ENCODE results near the gene LYRM1.

The LYRM1 gene

GRCh38 chr16:20957153-20957552, 56.6 kb downstream of the LYRM1 start:
- Histone ChIP-seq H3K27me3 (ENCODE audit: insufficient read depth, low read length, poor library complexity, severe bottlenecking) (no peaks in the 10 kb centered on the region), H2AFZ (ENCODE audit: low read length) (no peak overlapping the region), H3K9me3 (ENCODE audit: insufficient read depth, low read depth, low read length) (no peaks in the 10 kb centered on the region), H3K9me2 (replicated peaks; ENCODE audit: low read depth, low read length) (no peaks in the 10 kb centered on the region), H3F3A (ENCODE audit: low read depth) (no peaks in the 10 kb centered on the region), H3K36me3 (ENCODE audit: insufficient read depth, low read length) (no peaks in the 10 kb centered on the region), H4K20me1 (ENCODE audit: insufficient read depth, low read length, poor library complexity, severe bottlenecking) (no peaks in the 10 kb centered on the region), H3K4me3 (ENCODE audit: low read length, poor library complexity, severe bottlenecking) (no peak overlapping the region), H3K79me2 (ENCODE audit: insufficient read depth, low read length) (no peaks in the 10 kb centered on the region), H3K9ac (ENCODE audit: low read depth, low read length, poor library complexity, severe bottlenecking) (no peak overlapping the region), H3K4me2 (ENCODE audit: low read depth, low read length, poor library complexity, severe bottlenecking) (no peak overlapping the region), H3K4me1 (ENCODE audit: insufficient read depth, low read length, poor library complexity, severe bottlenecking) (no peaks in the 10 kb centered on the region)
- TF ChIP-seq EZH2phosphoT487 (IDR thresholded peaks at IDR 0.05; ENCODE audit: borderline replicate concordance) (no peak), CTCF (conservative IDR thresholded peaks at IDR 0.05; ENCODE audit: low read length) (no peak)

GRCh38 chr16:20960899-20961298, 60.3 kb downstream of the LYRM1 start:
- Histone ChIP-seq H3K9ac (ENCODE audit: low read depth, low read length, poor library complexity, severe bottlenecking) (no peak overlapping the region), H2AFZ (ENCODE audit: low read length) (no peak overlapping the region), H3K36me3 (ENCODE audit: insufficient read depth, low read length) (no peaks in the 10 kb centered on the region), H3K27me3 (ENCODE audit: insufficient read depth, low read length, poor library complexity, severe bottlenecking) (no peaks in the 10 kb centered on the region), H3K4me1 (ENCODE audit: insufficient read depth, low read length, poor library complexity, severe bottlenecking) (no peaks in the 10 kb centered on the region), H3F3A (ENCODE audit: low read depth) (no peaks in the 10 kb centered on the region), H3K4me2 (ENCODE audit: low read depth, low read length, poor library complexity, severe bottlenecking) (no peak overlapping the region), H3K9me3 (ENCODE audit: insufficient read depth, low read depth, low read length) (no peaks in the 10 kb centered on the region), H3K9me2 (replicated peaks; ENCODE audit: low read depth, low read length) (no peaks in the 10 kb centered on the region), H3K4me3 (ENCODE audit: low read length, poor library complexity, severe bottlenecking) (no peak overlapping the region), H3K79me2 (ENCODE audit: insufficient read depth, low read length) (no peaks in the 10 kb centered on the region), H4K20me1 (ENCODE audit: insufficient read depth, low read length, poor library complexity, severe bottlenecking) (no peaks in the 10 kb centered on the region)
- TF ChIP-seq EZH2phosphoT487 (IDR thresholded peaks at IDR 0.05; ENCODE audit: borderline replicate concordance) = no peak
- no peak for TF ChIP-seq CTCF (conservative IDR thresholded peaks at IDR 0.05; ENCODE audit: low read length)

DNA sequence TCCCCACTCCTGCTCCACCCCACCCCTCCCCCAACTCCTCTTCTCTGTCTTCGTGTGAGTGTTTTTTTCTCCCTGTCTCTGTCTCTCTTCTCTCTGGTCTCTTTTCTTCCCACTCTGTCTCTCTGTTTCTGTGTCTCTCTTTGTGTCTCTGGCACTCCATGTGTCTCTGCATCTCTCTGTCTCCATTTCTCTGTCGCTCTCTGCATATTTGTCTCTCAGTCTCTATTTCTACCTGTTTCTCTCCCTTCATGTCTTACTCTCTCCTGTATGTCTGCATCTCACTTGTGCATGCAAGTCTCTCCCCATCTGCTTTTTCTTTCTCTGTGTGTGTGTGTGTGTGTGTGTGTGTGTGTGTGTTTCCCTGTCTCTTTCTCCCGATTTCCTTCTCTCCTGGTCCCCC, 68.2 kb downstream of the LYRM1 start:
- no peaks in the 10 kb centered on the region for H3F3A ChIP-seq (ENCODE audit: low read depth)
- no peaks in the 10 kb centered on the region for H3K9me2 ChIP-seq (replicated peaks; ENCODE audit: low read depth, low read length)
- no peaks in the 10 kb centered on the region for H4K20me1 ChIP-seq (ENCODE audit: insufficient read depth, low read length, poor library complexity, severe bottlenecking)
- H3K4me3 ChIP-seq (ENCODE audit: low read length, poor library complexity, severe bottlenecking) = no peak overlapping the region
- H3K36me3 ChIP-seq (ENCODE audit: insufficient read depth, low read length) = no peaks in the 10 kb centered on the region
- H3K27me3 ChIP-seq (ENCODE audit: insufficient read depth, low read length, poor library complexity, severe bottlenecking) = no peaks in the 10 kb centered on the region
- no peak for TF ChIP-seq EZH2phosphoT487 (IDR thresholded peaks at IDR 0.05; ENCODE audit: borderline replicate concordance)
- TF ChIP-seq CTCF (conservative IDR thresholded peaks at IDR 0.05; ENCODE audit: low read length) = no peak
- H3K4me1 ChIP-seq (ENCODE audit: insufficient read depth, low read length, poor library complexity, severe bottlenecking) = no peaks in the 10 kb centered on the region
- no peaks in the 10 kb centered on the region for H3K9me3 ChIP-seq (ENCODE audit: insufficient read depth, low read depth, low read length)
- H2AFZ ChIP-seq (ENCODE audit: low read length) = 0 out of 2 replicates have a peak overlapping the region, but pooled peaks have one; percentile 12
- H3K79me2 ChIP-seq (ENCODE audit: insufficient read depth, low read length) = no peaks in the 10 kb centered on the region
- H3K4me2 ChIP-seq (ENCODE audit: low read depth, low read length, poor library complexity, severe bottlenecking) = no peak overlapping the region
- no peak overlapping the region for H3K9ac ChIP-seq (ENCODE audit: low read depth, low read length, poor library complexity, severe bottlenecking)
